KBM-7 (cell line): ENCODE results near the gene PRKAG2.

Experiments
- DNase-seq: peaks from one replicate; pipeline ENCODE4 v3.0.0-alpha.2; 2015
- in situ Hi-C: fragments of 300-500 bp; cut with MboI; formaldehyde crosslinking; loops from 2 replicates; pipeline ENCODE4 v1.14.3; 2020; ENCODE audit warnings: low sequenced_read_pairs, low pct_unique_long_range_greater_than_20kb, mixed read lengths

Gene PRKAG2

GRCh38 chr7:151700586-151701165 lies 176.2 kb downstream of the PRKAG2 start:
- no peak for DNase-seq
- in situ Hi-C loops = no loop called here

GRCh38 chr7:151699928-151700319 lies 177.0 kb downstream of the PRKAG2 start:
- DNase-seq = no peak
- in situ Hi-C loops = no loop called here

- no peak for DNase-seq
- in situ Hi-C loops = no loop called here
These were observed 177.6 kb downstream of the PRKAG2 start for GRCh38 chr7:151699147-151699927.

GRCh38 chr7:151697942-151698341 lies 179.0 kb downstream of the PRKAG2 start:
- no peak for DNase-seq
- in situ Hi-C loops = no loop called here

GRCh38 chr7:151697515-151697895 lies 179.4 kb downstream of the PRKAG2 start:
- no peak for DNase-seq
- in situ Hi-C loops = no loop called here

- in situ Hi-C loops = no loop called here
- DNase-seq = no peak
These were observed 180.0 kb downstream of the PRKAG2 start for GRCh38 chr7:151696721-151697514.

- DNase-seq = no peak
- in situ Hi-C loops = no loop called here
These were observed 180.9 kb downstream of the PRKAG2 start for GRCh38 chr7:151695951-151696541.

- in situ Hi-C loops = no loop called here
- no peak for DNase-seq
These were observed 181.9 kb downstream of the PRKAG2 start for GRCh38 chr7:151694828-151695580.

GRCh38 chr7:151694441-151694827 lies 182.5 kb downstream of the PRKAG2 start:
- DNase-seq = no peak
- in situ Hi-C loops = no loop called here

- in situ Hi-C loops = no loop called here
- DNase-seq = no peak
These were observed 183.8 kb downstream of the PRKAG2 start for GRCh38 chr7:151693140-151693539.

GRCh38 chr7:151692721-151693120 lies 184.2 kb downstream of the PRKAG2 start:
- DNase-seq = no peak
- in situ Hi-C loops = no loop called here

GRCh38 chr7:151691449-151691848 lies 185.5 kb downstream of the PRKAG2 start:
- in situ Hi-C loops = no loop called here
- DNase-seq = no peak

- in situ Hi-C loops = no loop called here
- no peak for DNase-seq
These were observed 186.3 kb downstream of the PRKAG2 start for GRCh38 chr7:151690606-151691005.

- DNase-seq = no peak
- in situ Hi-C loops = no loop called here
These were observed 187.5 kb downstream of the PRKAG2 start for GRCh38 chr7:151689196-151689971.

- no peak for DNase-seq
- in situ Hi-C loops = no loop called here
These were observed 188.6 kb downstream of the PRKAG2 start for GRCh38 chr7:151688236-151688780.

- DNase-seq = peak; percentile 31
- in situ Hi-C loops = no loop called here
These were observed 189.2 kb downstream of the PRKAG2 start for GRCh38 chr7:151687523-151688235.

GRCh38 chr7:151686826-151687225 lies 190.1 kb downstream of the PRKAG2 start:
- no peak for DNase-seq
- in situ Hi-C loops = no loop called here
